ENCODE measurements around the gene SLC66A2. TPM values are rescaled to one million over a fixed set of nuclear protein-coding genes. Genes with fewer than 3 reads are reported as not detected.

The SLC66A2 gene
- total RNA-seq, 1 experiment from 2014 or later: 30.5 TPM

DNA sequence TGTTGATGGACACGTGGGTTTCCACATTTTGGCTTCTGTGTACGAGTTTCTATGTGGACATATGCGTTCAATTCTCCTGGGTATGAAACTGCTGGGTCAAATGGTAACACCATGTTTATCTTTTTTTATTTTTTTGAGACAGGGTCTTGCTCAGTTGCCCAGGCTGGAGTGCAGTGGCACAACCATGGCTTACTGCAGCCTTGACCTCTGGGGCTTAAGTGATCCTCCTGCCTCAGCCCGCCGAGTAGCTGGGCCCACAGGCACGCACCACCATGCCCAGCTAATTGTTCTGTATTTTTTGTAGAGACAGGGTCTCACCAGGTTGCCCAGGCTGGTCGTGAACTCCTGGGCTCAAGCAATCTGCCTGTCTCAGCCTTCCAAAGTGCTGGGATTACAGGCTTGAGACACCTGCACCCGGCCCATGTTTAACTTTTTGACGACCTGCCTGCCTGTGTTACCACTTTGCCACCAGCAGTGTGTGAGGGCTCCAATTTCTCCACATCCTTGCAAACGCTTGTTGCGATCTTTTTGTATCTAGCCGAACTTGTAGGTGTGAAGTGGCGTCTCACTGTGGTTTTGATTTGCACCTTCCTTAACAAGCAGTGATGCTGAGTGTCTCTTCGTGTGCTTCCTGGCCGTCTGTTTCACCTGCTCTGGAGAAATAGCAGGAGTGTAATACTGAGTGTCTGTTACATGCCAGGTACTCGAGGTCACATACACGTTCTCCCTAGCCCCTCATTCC, 19.9 kb upstream of the SLC66A2 start:
- DNase-seq (ENCODE audit: low read depth): no peak

DNA sequence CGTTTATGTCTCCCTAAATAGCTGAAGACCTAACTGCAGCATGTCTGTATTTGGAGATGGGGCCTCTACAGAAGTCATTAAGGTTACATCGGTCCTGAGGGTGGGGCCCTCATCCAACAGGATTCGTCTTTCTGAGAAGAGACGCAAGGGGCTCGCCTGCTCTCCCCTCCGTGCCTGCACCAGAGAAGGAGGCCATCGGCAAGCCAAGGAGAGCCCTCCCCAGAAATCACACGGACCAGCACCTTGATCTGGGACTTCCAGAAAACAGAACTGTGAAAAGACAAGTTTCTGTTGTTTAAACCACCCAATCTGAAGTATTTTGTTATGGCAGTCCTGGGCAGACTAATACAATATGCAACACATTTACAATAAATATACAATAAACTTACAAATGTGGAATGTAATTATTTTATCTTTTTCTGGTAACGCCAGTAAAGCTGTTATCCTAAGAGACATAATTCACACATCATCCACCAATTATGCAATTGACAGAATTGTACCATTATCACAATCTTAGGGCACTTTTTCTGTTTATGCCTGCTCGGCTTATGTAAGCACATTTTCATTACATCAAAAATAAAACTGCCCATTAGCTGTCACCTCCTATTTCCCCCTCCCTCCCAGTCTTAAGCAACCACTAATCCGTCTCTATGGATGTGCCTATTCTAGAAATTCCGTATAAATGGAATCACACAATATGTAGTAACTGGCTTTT, 19.1 kb upstream of the SLC66A2 start:
- DNase-seq (ENCODE audit: low read depth): no peak

DNA sequence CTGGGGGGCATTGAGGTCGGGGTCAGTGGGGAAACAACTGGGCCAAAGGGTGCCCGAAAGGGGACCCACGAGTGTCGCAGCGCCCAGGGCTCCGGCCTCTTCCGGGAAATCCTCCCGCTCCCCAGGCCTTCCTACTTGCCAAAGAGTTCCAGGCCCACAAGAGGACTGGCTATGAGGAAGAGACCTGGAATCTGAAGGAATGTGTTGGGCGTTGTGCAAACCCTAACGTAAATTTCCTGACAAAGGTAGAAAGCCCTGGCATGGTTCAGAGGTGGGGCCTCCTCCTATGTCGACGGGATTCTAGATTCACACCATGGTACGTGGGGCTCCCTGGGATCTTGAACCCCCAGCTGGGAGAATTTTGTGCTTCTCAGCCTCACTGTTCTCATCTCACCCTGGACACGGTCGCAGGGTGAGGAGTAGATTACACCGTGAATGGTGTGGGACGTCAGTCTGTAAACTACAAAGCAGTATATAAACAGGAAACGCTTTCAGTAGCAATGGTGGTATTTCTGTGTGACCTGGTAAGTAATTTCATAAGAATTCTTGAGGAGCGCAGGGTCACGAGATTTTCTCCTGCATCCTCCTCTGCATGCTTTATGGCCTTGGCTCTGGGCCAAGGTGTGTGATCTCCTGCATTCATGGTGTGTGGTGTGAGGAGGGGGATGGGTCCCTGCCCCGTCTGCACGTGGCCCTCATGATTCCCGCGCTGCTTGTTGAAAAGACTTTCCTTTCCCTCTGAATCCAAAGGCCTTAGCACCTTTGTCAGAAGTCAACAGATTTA, 13.9 kb upstream of the SLC66A2 start:
- peak; percentile 67 for DNase-seq (ENCODE audit: low read depth)

DNA sequence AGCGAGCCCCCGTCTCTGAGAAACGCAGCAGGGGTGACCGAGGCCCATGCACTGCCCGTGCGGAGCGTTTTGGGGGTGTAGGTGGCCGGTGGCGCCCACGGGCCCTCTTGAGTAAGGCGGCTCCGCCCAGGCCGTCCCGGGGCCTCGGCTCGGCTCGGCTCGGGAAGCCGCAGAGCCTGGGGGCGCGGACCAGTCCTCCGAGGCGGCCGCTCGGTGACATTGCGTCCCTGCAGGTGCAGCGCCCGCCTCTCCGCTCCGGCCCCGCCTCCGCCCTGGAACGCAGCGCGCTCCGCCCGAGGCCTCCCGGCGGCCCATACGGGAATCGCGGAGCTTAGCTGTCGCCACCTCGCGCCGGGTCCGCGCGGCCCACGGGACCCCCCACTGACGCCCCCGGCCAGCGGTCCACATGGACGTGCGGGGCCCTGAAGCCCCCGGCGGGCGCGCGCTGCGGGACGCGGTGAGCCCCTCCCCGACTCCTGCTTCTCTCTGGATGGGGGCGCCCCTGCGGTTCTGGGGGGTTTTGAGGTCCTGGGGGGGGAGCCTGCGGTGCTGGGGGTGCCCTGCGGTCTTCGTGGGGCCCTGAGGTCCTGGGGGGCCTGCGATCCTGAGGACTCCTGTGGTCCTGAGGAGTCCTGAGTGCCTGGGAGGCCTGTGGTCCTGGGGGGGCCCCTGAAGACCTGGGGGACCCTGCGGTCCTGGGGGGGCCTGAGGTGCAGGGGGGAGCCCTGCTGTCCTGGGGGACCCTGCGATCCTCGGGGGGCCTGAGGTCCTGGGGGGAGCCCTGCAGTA, 13.1 kb upstream of the SLC66A2 start, which contains the start of gene HSBP1L1:
HSBP1L1 (plus strand) TSS at position 314 of the 789 bp plus-strand sequence; CDS start at position 407, 93 bp downstream.
- peak; percentile 32 for DNase-seq (ENCODE audit: low read depth)

DNA sequence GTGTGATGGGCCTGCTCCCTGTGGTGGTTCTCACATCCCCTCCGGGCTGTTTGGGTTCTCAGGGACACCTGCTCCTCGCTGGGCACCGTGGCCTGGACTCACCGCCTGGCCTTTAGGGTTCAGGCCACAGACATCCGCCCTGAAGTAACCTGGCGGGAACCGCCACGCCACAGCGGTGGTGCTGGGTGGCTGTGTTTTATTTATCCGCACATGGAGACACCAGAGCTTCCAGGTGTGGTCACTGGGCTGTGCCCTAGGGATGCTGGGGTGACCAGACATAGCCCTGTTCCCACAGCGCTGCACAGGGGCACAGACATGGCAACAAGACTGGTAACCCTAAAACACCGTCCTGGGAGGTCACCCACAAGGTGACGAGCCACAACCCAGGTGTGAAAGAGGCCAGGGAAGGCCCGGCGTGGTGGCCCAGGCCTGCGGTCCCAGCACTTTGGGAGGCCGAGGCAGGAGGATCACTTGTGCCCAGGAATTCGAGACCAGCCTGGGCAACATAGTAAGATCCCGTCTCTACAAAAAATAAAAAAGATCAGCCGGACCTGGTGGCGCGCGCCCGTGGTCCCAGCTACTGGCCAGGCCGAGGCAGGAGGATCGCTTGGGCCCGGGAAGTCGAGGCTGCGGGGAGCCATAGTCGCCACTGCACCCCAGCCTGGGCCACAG, 12.3 kb upstream of the SLC66A2 start:
- DNase-seq (ENCODE audit: low read depth): no peak

DNA sequence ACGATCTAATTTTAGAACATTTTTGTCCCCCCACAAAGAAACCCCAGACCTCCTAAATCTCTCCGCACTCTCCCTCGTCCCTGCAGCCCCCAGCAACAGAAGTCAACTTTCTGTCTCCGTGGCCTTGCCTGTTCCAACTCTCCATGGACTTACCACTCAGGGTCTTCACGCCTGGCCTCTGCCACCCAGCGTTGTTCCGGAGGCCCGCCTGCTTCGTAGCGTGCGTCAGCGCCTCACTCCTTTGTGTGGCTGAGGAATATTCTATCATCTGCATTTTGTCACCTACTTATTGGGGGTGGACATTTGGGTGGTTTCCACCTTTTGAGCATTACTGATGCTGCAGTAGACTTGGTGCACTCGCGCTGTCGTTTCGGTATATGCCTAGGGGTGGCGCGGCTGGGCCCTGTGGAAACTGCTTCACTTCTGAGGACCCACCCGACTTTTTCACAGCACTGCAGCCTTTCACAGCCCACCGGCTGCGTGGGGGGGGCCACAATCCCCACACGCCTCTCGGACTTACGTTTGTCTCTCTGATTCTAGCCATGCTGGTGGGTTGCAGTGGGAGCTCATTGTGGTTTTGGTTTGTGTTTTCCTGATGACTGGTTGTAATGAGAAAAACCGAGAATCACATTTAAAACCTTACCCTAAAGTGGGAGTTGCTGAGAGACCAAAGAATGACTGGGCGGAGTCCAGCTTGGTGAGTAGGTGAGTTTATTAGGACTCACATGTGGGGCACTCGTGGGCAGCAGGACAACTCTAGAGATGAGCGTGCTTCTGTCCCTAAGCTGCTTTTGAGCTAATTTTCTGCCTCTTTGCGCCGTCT, 11.6 kb upstream of the SLC66A2 start:
- DNase-seq (ENCODE audit: low read depth): no peak

DNA sequence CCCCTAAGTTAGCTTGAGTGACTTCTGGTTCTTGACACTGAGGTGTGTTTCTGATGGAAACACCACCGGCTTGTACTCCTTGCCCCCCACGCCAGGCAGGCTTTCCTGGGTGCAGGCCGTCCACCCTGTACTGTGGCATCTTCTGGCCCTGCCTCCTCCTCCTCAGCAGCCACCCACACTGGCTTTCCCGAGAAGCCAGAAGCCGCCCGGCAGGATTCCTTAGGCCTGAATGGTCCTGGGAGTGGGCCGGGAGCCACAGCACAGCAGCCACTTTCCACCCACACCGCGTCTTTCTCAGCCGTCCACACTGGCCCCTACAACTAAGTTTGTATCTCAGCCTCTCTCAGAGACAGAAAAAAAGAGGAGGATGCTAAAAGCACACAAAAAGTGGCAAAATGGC, 10.9 kb upstream of the SLC66A2 start:
- no peak for DNase-seq (ENCODE audit: low read depth)

DNA sequence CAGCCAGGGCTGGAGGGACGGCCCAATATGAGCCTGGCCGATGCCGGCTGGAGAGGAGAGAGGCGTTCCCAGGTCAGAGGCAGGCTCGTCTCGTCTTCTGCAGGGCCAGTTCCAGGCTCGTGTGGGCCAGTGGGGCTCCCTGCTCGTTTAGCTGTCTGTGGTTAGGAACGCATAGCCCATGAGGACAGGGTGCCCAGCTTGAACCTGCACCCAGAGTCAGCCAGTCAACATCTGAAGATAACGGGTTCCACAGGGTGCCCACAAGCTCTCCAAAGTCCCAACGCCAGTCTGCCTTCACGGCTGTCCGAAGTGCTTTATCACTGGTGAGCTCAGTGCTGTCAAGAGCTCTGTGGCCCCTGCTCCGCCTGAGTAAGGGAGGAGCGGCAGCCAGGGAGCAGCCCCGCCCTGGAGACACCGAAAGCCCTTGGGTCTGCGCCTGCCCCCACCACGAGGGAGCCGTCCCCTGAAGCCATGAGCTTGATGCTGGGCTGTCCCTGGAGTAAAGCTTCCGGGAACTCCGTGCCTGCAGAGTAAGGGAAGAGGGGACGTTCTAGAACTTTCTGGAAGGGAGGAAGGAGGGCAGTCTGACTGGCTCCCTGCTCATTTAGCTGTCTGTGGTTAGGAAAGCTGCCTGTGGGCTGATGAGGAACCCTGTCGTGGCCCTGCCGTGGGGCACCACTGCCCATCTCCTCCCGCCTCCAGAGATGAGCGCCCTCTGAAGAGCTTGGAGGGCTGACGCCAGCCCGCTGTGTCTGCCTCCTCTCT, 10.3 kb upstream of the SLC66A2 start:
- no peak for DNase-seq (ENCODE audit: low read depth)

DNA sequence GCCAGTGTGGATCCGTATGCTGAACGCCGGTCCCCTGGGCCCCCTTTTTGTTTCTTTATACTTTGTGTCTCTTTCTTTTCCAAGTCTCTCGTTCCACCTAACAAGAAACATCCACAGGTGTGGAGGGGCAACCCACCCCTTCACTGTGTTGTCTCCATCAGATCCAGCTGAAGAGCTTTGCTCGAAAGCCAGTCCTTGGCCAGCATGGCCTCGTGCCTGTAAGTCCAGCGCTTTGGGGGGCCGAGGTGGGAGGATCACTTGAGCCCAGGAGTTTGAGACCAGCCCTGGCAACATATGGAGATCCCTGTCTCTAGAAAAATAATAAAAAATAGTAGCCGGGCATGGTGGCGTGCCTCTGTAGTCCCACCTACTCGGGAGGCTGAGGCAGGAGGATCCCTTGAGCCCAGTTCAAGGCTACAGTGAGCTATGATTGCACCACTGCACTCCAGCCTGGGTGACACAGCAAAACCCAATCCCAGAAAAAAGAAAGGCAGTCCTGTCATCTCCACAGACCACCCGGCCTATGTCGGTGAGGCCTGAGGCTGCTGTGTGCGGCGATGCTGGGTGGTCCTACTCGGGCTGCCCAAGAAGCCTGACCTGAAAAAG, 9.6 kb upstream of the SLC66A2 start:
- no peak for DNase-seq (ENCODE audit: low read depth)

DNA sequence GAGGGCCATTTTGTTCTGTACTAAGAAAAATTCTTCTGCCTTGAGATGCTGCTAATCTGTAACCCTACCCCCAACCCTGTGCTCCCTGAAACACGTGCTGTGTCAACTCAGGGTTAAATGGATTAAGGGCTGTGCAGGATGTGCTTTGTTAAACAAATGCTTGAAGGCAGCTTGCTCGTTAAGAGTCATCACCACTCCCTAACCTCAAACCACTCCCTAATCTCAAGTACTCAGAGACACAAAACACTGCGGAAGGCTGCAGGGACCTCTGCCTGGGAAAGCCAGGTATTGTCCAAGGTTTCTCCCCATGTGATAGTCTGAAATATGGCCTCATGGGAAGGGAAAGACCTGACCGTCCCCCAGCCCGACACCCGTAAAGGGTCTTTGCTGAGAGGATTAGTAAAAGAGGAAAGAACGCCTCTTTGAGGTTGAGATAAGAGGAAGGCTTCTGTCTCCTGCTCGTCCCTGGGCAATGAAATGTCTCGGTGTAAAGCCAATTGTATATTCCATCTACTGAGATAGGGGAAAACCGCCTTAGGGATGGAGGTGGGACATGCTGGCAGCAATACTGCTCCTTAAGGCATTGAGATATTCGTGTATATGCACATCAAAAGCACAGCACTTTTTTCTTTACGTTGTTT, 8.8 kb upstream of the SLC66A2 start:
- DNase-seq (ENCODE audit: low read depth): peak; percentile 62

DNA sequence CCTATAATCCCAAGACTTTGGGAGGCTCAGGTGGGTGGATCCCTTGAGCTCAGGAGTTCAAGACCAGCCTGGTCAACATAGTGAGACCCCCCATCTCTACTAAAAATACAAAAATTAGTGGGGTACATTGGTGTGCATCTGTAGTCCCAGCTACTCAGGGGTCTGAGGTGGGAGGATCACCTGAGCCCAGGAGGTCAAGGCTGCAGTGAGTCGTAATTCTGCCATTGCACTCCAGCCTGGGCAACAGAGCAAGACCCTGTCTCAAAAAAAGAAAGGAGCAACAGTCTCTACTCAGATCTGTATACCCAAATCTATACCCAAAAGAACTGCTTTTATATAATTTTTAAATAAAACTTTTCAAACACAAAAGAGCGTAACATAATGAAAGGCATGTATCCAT, 7.5 kb upstream of the SLC66A2 start:
- DNase-seq (ENCODE audit: low read depth): no peak

DNA sequence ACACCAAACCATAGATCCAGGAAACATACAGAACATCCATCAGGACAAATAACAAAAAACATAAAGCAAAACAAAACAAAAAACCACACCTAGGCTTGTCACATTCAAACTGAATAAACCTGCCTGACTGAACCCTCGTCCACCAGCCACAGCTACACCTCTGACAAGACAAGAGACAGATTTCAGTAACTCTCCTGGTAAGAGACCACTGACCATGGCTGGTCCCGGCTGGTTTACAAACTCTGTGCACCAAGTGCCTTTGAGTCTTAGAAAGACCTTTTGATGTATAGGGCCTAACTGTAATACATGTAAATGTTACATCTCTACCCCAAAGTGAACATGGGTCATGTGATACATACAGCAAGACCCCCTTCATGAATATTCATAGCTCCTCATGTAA, 4.8 kb upstream of the SLC66A2 start:
- no peak for DNase-seq (ENCODE audit: low read depth)

DNA sequence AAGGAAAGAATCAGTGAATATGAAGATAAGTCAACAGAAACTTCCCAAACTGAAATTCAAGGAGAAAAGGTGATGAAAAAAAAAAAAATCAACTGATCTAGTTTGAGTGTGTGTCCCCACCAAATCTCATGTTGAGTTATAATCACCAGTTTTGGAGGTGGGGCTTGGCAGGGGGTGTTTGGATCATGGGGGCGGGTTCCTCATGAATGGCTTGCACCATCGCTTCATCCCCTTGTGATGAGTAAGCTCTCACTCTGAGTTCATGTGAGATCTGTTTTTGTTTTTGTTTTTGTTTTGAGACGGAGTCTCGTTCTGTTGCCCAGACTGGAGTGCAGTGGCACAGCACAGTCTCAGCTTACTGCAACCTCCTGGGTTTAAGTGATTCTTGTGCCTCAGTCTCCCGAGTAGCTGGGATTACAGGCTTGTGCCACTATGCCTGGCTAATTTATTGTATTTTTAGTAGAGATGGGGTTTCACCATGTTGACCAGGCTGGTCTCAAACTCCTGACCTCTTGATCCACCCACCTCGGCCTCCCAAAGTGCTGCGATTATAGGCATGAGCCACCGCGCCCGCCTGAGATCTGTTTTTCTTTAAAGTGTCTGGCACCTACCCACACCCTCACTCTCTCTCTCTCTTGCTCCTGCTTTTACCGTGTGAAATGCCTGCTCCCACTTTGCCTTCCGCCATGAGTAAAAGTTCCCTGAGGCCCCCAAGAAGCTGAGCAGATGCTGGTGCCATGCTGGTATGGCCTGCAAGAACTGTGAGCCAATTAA, 4.0 kb upstream of the SLC66A2 start:
- no peak for DNase-seq (ENCODE audit: low read depth)

DNA sequence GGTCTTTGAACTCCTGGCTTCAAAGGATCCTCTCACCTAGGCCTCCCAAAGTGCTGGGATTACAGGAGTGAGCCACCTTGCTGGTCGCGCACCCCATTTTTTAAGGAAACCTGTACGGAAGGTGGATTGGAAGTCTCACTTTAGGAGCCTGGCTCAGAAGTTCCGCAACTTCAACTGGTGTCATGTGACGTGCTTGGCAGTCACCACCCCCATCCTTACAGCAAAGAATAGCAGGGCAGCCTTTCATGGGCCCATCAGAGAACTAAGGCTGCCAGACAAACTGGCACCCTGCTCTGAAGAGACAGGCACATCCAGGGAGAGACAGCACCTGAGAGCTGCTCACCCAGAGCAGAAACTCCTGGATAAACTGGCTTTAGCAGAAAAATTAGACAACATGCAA, 3.3 kb upstream of the SLC66A2 start:
- DNase-seq (ENCODE audit: low read depth): no peak

DNA sequence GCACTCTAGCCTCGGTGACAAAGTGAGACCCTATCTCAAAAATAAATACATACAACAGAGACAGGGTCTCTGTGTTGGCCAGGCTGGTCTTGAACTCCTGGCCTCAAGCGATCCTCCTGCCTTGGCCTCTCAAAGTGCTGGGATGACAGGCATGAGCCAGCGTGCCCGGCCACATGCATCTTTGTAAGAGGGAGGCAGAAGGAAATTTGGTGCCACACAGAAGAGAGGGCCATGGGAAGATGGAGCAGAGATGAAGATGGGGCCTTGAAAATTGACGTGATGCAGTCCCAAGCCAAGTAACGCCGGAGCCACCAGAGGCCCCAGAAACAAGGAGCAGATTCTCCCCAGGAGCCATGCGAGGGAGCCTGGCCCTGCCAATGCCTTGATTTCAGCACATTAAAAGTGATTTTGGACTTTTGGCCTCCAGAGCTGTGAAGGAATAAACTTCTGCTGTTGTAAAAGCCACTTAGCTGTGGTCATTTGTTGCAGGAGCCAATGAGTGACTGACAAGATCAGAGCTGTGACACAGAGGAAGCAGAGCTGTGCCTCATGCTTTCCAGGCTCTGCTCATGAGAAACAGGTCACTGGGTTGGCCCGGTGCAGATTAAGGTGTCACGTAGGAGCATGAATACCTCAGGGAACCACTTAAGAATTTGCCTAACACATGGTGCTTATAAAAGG, 2.7 kb upstream of the SLC66A2 start:
- peak; percentile 12 for DNase-seq (ENCODE audit: low read depth)

DNA sequence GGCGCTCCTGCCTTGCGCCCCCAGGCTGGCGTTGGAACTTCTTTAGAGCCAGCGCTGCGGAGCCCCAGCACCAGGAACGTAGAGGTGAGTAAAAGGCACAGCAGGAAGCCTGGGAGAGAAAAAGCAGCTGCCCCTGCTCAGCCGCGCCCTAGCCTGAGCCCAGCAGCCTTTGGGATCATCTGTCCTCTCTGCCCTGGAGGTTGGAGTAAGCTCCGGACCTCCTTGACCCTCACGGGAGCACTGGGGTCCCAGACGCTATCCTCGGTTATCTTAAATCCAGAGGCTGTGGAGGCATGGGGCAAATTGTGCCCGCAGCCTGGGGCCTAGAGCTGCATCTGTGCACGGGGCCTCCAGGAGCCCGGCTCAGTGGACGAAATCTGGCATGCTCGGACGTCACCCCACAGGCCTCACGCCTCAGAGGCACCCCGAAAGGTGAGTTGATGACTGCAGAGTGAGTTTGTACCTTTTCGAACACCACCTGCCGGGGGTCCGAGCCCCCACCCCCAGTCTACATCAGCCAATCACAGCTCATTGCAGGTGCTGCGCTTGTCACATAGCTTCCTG, 1.6 kb upstream of the SLC66A2 start:
- no peak for DNase-seq (ENCODE audit: low read depth)

DNA sequence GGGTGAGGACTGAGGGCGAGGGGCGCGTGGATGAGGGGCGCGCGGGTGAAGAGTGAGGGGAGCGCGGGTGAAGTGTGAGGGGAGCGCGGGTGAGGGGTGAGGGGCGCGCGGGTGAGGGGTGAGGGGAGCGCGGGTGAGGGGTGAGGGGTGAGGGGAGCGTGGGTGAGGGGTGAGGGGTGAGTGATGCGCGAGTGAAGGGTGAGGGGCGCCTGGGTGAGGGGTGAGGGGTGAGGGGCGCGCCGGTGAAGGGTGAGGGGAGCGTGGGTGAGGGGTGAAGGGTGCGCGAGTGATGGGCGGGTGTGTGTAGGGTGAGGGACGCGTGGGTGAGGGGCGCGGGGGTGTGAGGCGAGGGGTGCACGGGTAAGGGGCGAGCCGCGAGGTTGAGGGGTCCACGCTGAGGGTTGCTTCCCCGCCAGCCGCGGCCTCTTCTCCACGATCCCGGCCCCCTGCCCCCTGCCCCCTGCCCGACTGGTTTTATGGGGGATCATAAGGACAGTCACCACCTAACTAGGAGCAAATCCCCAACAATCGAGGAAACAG, 1.1 kb upstream of the SLC66A2 start:
- no peak for DNase-seq (ENCODE audit: low read depth)

Data from M059J (cell line).